ENCODE data around the gene SMAD5. TPM values are rescaled to one million over a fixed set of nuclear protein-coding genes. Genes with fewer than 3 reads are reported as not detected.

SMAD5 gene
- polyA plus RNA-seq, 3 donors: 7.9 to 19.2 (median 17.3) TPM

DNA sequence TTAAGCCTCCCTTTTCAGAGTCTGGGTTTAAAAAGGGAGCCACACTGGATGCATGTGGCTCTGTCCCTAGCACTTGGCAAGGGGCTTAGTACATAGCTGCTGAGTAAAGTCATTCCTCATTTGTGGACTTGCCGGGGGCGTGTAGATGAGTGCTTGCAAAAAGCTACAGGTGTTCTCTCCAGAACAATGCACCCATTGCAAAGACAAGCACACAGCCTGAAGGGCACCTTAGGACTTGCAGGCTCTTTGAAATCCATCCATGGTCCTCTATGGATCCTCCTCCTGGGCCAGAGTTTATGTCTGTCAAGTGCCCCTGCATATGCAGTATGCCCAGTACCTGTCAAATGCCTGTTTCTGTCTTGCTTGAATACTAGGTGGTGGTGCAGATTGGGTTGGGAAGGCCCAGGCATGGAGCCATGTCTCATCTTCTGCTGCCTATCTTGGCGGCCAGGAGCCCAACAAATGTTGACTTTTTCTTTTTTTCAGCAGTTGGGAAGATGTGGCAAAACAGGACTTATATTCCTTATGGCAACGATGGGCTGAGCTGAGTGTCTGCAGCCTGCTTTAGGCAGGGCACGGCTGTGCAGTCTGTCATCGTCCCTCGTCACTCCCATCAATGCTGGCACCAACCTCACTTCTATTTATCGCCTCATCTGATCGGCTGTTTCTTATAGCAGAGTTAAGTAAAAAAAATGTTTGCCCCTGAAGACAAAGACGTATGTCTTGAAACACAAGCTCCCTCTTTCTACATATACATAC lies 78.8 kb downstream of the SMAD5 start:
- H3K36me3 ChIP-seq (replicated peaks in 1 of 2; ENCODE audit: control insufficient read depth in 1 of 2, insufficient read depth in 2 of 2, low read length in 2 of 2): no peaks in the 10 kb centered on the region
- H3K27ac Mint-ChIP-seq: no peak overlapping the region
- H3K27ac ChIP-seq (ENCODE audit: low read depth in 1 of 2, low read length in 2 of 2): no peak overlapping the region
- no peaks in the 10 kb centered on the region for H4K20me1 ChIP-seq (ENCODE audit: insufficient read depth, low read length)
- peaks cover 10 to 15% (median 14%) of the 10 kb centered on the region in 3 donors for H3K27me3 Mint-ChIP-seq (ENCODE audit: low read depth in 3 of 3)
- H3K27me3 ChIP-seq (ENCODE audit: control insufficient read depth in 2 of 2, insufficient read depth in 2 of 2, low read length in 2 of 2): no peaks in the 10 kb centered on the region
- no peaks in the 10 kb centered on the region for H3K36me3 Mint-ChIP-seq
- no peak overlapping the region for H3K9ac ChIP-seq (ENCODE audit: insufficient read depth, low read length, poor library complexity, severe bottlenecking)
- H3K9me3 Mint-ChIP-seq: no peaks in the 10 kb centered on the region
- no peaks in the 10 kb centered on the region for H3K9me3 ChIP-seq (replicated peaks in 1 of 2; ENCODE audit: control insufficient read depth in 1 of 2, insufficient read depth in 1 of 2, low read length in 2 of 2)
- WGBS (ENCODE audit: insufficient coverage): 92% methylated on average over 2 of the region's 10 CpGs
- intact Hi-C loops (cut with micrococcal nuclease): loop anchor here (1.0 to 10.0 kb wide), 4 partner anchors 264 to 324 kb away; no protein-coding TSS in a partner anchor
- no peaks in the 10 kb centered on the region for H3K79me2 ChIP-seq (ENCODE audit: insufficient read depth, low read length)
- no peak overlapping the region for H3K4me3 Mint-ChIP-seq
- H3K4me3 ChIP-seq (replicated peaks in 1 of 3; ENCODE audit: low read depth in 2 of 3, low read length in 3 of 3): no peak overlapping the region
- no peak for DNase-seq
- H3K4me1 ChIP-seq (ENCODE audit: control insufficient read depth in 1 of 2, insufficient read depth in 2 of 2, low read length in 2 of 2): no peaks in the 10 kb centered on the region
- peaks cover 3% of the 10 kb centered on the region for H3K4me1 Mint-ChIP-seq
- H2AFZ ChIP-seq (ENCODE audit: insufficient read depth, low read depth, low read length, poor library complexity, severe bottlenecking): no peak overlapping the region
- TF ChIP-seq, protein P1, sequence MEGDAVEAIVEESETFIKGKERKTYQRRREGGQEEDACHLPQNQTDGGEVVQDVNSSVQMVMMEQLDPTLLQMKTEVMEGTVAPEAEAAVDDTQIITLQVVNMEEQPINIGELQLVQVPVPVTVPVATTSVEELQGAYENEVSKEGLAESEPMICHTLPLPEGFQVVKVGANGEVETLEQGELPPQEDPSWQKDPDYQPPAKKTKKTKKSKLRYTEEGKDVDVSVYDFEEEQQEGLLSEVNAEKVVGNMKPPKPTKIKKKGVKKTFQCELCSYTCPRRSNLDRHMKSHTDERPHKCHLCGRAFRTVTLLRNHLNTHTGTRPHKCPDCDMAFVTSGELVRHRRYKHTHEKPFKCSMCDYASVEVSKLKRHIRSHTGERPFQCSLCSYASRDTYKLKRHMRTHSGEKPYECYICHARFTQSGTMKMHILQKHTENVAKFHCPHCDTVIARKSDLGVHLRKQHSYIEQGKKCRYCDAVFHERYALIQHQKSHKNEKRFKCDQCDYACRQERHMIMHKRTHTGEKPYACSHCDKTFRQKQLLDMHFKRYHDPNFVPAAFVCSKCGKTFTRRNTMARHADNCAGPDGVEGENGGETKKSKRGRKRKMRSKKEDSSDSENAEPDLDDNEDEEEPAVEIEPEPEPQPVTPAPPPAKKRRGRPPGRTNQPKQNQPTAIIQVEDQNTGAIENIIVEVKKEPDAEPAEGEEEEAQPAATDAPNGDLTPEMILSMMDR (IDR thresholded peaks at IDR 0.05): no peak
- H3K4me2 ChIP-seq (replicated peaks; ENCODE audit: extremely low read depth, low read length, poor library complexity, severe bottlenecking): no peak overlapping the region

DNA sequence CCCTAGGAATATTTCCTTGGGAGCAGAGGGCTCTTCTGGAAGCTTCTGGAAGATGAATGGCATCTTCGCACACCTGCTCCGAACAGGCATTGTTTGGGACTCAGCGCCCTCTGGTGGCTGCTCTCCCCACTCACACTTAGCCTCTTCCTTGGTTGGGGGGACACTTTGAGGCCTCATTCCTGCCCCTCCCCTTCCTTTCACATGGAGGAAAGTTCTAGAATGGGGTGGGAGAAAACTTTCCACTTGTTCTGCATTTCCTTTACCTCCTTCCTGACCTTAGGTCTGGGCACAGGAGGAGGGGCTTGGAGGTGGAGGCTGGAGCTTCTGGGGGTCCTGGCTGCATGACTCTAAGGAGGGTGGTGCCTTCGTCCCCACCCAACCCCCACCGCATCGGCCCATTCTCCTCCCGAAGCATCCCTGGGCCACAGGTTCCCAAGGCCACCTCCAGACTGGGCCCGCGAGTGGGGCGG lies 79.6 kb downstream of the SMAD5 start:
- Mint-ChIP-seq H3K36me3 (no peaks in the 10 kb centered on the region), H3K27me3 (ENCODE audit: low read depth in 3 of 3) (peaks cover 14 to 16% (median 15%) of the 10 kb centered on the region in 3 donors), H3K27ac (peak overlapping the region in 1 of 7 donors; percentile 18), H3K4me3 (no peak overlapping the region), H3K4me1 (peaks cover 3% of the 10 kb centered on the region), H3K9me3 (peaks cover 0 to 2% (median 0%) of the 10 kb centered on the region in 7 donors)
- H2AFZ ChIP-seq (ENCODE audit: insufficient read depth, low read depth, low read length, poor library complexity, severe bottlenecking): no peak overlapping the region
- no CpG with 5 or more reads among the region's 10 CpGs for WGBS (ENCODE audit: insufficient coverage)
- no peaks in the 10 kb centered on the region for H4K20me1 ChIP-seq (ENCODE audit: insufficient read depth, low read length)
- intact Hi-C loops (cut with micrococcal nuclease): loop anchor here (1.0 to 10.0 kb wide), 3 partner anchors 265 to 325 kb away; no protein-coding TSS in a partner anchor
- DNase-seq: peak; percentile 18 to 37 (median 32)
- no peaks in the 10 kb centered on the region for H3K79me2 ChIP-seq (ENCODE audit: insufficient read depth, low read length)
- TF ChIP-seq, protein P1 (IDR thresholded peaks at IDR 0.05): peak; percentile 96
- H3K9ac ChIP-seq (ENCODE audit: insufficient read depth, low read length, poor library complexity, severe bottlenecking): no peak overlapping the region
- no peak overlapping the region for H3K4me3 ChIP-seq (replicated peaks in 1 of 3; ENCODE audit: low read depth in 2 of 3, low read length in 3 of 3)
- no peaks in the 10 kb centered on the region for H3K9me3 ChIP-seq (replicated peaks in 1 of 2; ENCODE audit: control insufficient read depth in 1 of 2, insufficient read depth in 1 of 2, low read length in 2 of 2)
- no peak overlapping the region for H3K27ac ChIP-seq (ENCODE audit: low read depth in 1 of 2, low read length in 2 of 2)
- H3K4me1 ChIP-seq (ENCODE audit: control insufficient read depth in 1 of 2, insufficient read depth in 2 of 2, low read length in 2 of 2): no peaks in the 10 kb centered on the region
- no peak overlapping the region for H3K4me2 ChIP-seq (replicated peaks; ENCODE audit: extremely low read depth, low read length, poor library complexity, severe bottlenecking)
- no peaks in the 10 kb centered on the region for H3K36me3 ChIP-seq (replicated peaks in 1 of 2; ENCODE audit: control insufficient read depth in 1 of 2, insufficient read depth in 2 of 2, low read length in 2 of 2)
- no peaks in the 10 kb centered on the region for H3K27me3 ChIP-seq (ENCODE audit: control insufficient read depth in 2 of 2, insufficient read depth in 2 of 2, low read length in 2 of 2)

All from CD14-positive monocyte (primary cell).